ENCODE results near the gene ARHGEF1.

Gene ARHGEF1

GRCh38 chr19:41886761-41887710 is 4.1 kb downstream of the ARHGEF1 start:
- DNase-seq = no peak

GRCh38 chr19:41887711-41888382 is 4.9 kb downstream of the ARHGEF1 start:
- DNase-seq = peak; percentile 39

GRCh38 chr19:41888926-41889325 is 5.9 kb downstream of the ARHGEF1 start:
- DNase-seq = no peak

- no peak for DNase-seq
Measured at GRCh38 chr19:41889896-41890295, 6.9 kb downstream of the ARHGEF1 start.

- no peak for DNase-seq
Measured at GRCh38 chr19:41890936-41891335, 8.0 kb downstream of the ARHGEF1 start.

GRCh38 chr19:41892173-41892902 is 9.4 kb downstream of the ARHGEF1 start:
- no peak for DNase-seq

- DNase-seq = no peak
Measured at GRCh38 chr19:41893899-41894298, 10.9 kb downstream of the ARHGEF1 start.

GRCh38 chr19:41894350-41894749 is 11.4 kb downstream of the ARHGEF1 start:
- no peak for DNase-seq

- no peak for DNase-seq
Measured at GRCh38 chr19:41895745-41896580, 13.0 kb downstream of the ARHGEF1 start.

GRCh38 chr19:41896581-41896942 is 13.6 kb downstream of the ARHGEF1 start:
- DNase-seq = no peak

GRCh38 chr19:41897181-41897580 is 14.2 kb downstream of the ARHGEF1 start:
- no peak for DNase-seq

GRCh38 chr19:41897820-41898219 is 14.8 kb downstream of the ARHGEF1 start:
- DNase-seq = no peak

GRCh38 chr19:41898235-41898634 is 15.3 kb downstream of the ARHGEF1 start:
- DNase-seq = no peak

GRCh38 chr19:41901707-41902360 is 18.9 kb downstream of the ARHGEF1 start:
- DNase-seq = no peak

- DNase-seq = no peak
Measured at GRCh38 chr19:41902594-41902993, 19.6 kb downstream of the ARHGEF1 start.

GRCh38 chr19:41903193-41903953 is 20.4 kb downstream of the ARHGEF1 start:
- no peak for DNase-seq

GRCh38 chr19:41904118-41904870 is 21.3 kb downstream of the ARHGEF1 start:
- peak; percentile 93 for DNase-seq

GRCh38 chr19:41905273-41906002 is 22.5 kb downstream of the ARHGEF1 start:
- DNase-seq = no peak

GRCh38 chr19:41906271-41906670 is 23.3 kb downstream of the ARHGEF1 start:
- DNase-seq = no peak

All from NCI-H526 treated with DMSO at 0.1 percent for 48 hours (cell line).